HEK293T (cell line): ENCODE results near the gene AGPS.

ENCODE experiments used
- CTCF ChIA-PET: fragments of 350-600 bp; formaldehyde crosslinking; extraction: SDS; loops from one replicate; lab custom pipeline; 2021; ENCODE audit warnings: antibody characterized with exemption, inconsistent platforms; lab: Yijun Ruan, JAX
- POLR2A ChIA-PET: fragments of 350-600 bp; formaldehyde crosslinking; extraction: SDS; loops from one replicate; lab custom pipeline; 2020; ENCODE audit warnings: antibody characterized with exemption, inconsistent platforms; lab: Yijun Ruan, JAX
- DNase-seq: peaks from one replicate; pipeline ENCODE4 v3.0.0; 2012; ENCODE audit warnings: mixed read lengths; ENCODE audit errors: extremely low spot score
- ARNT ChIP-seq: fragments of 450-650 bp; IDR thresholded peaks from 2 replicates; pipeline ENCODE4 v1.6.1; 2017; ENCODE audit warnings: mild to moderate bottlenecking
- BHLHE40 ChIP-seq: fragments of 450-650 bp; IDR thresholded peaks from 2 replicates; pipeline ENCODE4 v1.6.1; 2016; ENCODE audit warnings: mild to moderate bottlenecking, moderate library complexity, borderline replicate concordance
- CTBP1 ChIP-seq: fragments of 450-650 bp; IDR thresholded peaks from 2 replicates; pipeline ENCODE4 v1.6.1; 2016; ENCODE audit warnings: borderline replicate concordance
- ELF4 ChIP-seq: fragments of 450-650 bp; IDR thresholded peaks from 2 replicates; pipeline ENCODE4 v1.6.1; 2017; ENCODE audit warnings: antibody characterized with exemption
- FOXA1 ChIP-seq: fragments of 450-650 bp; IDR thresholded peaks from 2 replicates; pipeline ENCODE4 v1.6.1; 2016; ENCODE audit warnings: mild to moderate bottlenecking
- FOXK2 ChIP-seq: fragments of 450-650 bp; IDR thresholded peaks from 2 replicates; pipeline ENCODE4 v1.6.1; 2016; ENCODE audit warnings: mild to moderate bottlenecking
- FOXM1 ChIP-seq: fragments of 450-650 bp; IDR thresholded peaks from 2 replicates; pipeline ENCODE4 v1.6.1; 2017; ENCODE audit warnings: mild to moderate bottlenecking, borderline replicate concordance
- HDGF ChIP-seq: fragments of 450-650 bp; IDR thresholded peaks from 2 replicates; pipeline ENCODE4 v1.6.1; 2017; ENCODE audit warnings: antibody characterized with exemption, borderline replicate concordance
- L3MBTL2 ChIP-seq: fragments of 450-650 bp; conservative IDR thresholded peaks from 2 replicates; pipeline ENCODE4 v1.6.1; 2016; ENCODE audit warnings: mild to moderate bottlenecking
- LEF1 ChIP-seq: fragments of 450-650 bp; IDR thresholded peaks from 2 replicates; pipeline ENCODE4 v1.6.1; 2017; ENCODE audit warnings: mild to moderate bottlenecking, borderline replicate concordance
- NFRKB ChIP-seq: fragments of 450-650 bp; IDR thresholded peaks from 2 replicates; pipeline ENCODE4 v1.6.1; 2016; ENCODE audit warnings: mild to moderate bottlenecking, moderate library complexity
- PKNOX1 ChIP-seq: fragments of 450-650 bp; IDR thresholded peaks from 2 replicates; pipeline ENCODE4 v1.6.1; 2016
- SP1 ChIP-seq: fragments of 450-650 bp; IDR thresholded peaks from 2 replicates; pipeline ENCODE4 v1.6.1; 2017
- SUZ12 ChIP-seq: fragments of 450-650 bp; IDR thresholded peaks from 2 replicates; pipeline ENCODE4 v1.6.1; 2016; ENCODE audit warnings: mild to moderate bottlenecking
- TARDBP ChIP-seq: fragments of 450-650 bp; IDR thresholded peaks from 2 replicates; pipeline ENCODE4 v1.6.1; 2016
- ZNF384 ChIP-seq: fragments of 450-650 bp; IDR thresholded peaks from 2 replicates; pipeline ENCODE4 v1.6.1; 2016

The AGPS gene

GRCh38 chr2:177466337-177467195, 74.0 kb downstream of the AGPS start:
- CTCF ChIA-PET = no interaction called here
- no peak for TF ChIP-seq PKNOX1
- no peak for TF ChIP-seq ARNT
- no peak for TF ChIP-seq LEF1
- no peak for TF ChIP-seq BHLHE40
- TF ChIP-seq FOXM1 = no peak
- no peak for TF ChIP-seq ZNF384
- TF ChIP-seq CTBP1 = no peak
- TF ChIP-seq SP1 = no peak
- no peak for TF ChIP-seq FOXA1
- no peak for TF ChIP-seq NFRKB
- no peak for TF ChIP-seq TARDBP
- no peak for TF ChIP-seq SUZ12
- POLR2A ChIA-PET = no interaction called here
- no peak for DNase-seq

GRCh38 chr2:177467646-177468045, 75.1 kb downstream of the AGPS start:
- TF ChIP-seq FOXK2 (no peak), LEF1 (no peak), L3MBTL2 (no peak), ARNT (no peak), FOXA1 (no peak), PKNOX1 (no peak), BHLHE40 (no peak), SP1 (no peak), ZNF384 (no peak), FOXM1 (no peak)
- CTCF ChIA-PET = no interaction called here
- no peak for DNase-seq
- POLR2A ChIA-PET = no interaction called here

GRCh38 chr2:177471990-177472389, 79.4 kb downstream of the AGPS start:
- ChIA-PET CTCF (no interaction called here), POLR2A (no interaction called here)
- DNase-seq = no peak
- TF ChIP-seq L3MBTL2 (no peak), FOXM1 (no peak), FOXA1 (no peak), ZNF384 (no peak), LEF1 (no peak), SP1 (no peak), NFRKB (no peak), FOXK2 (no peak), PKNOX1 (no peak), SUZ12 (no peak), HDGF (no peak), ARNT (no peak), ELF4 (no peak), CTBP1 (no peak), TARDBP (no peak), BHLHE40 (no peak)

- ChIA-PET POLR2A (no interaction called here), CTCF (no interaction called here)
- TF ChIP-seq L3MBTL2 (no peak), FOXK2 (no peak), TARDBP (no peak), CTBP1 (no peak)
- no peak for DNase-seq
Measured at GRCh38 chr2:177474301-177474700, 81.7 kb downstream of the AGPS start.

- ChIA-PET CTCF (no interaction called here), POLR2A (no interaction called here)
- no peak for DNase-seq
- TF ChIP-seq SP1 (no peak), NFRKB (no peak), FOXM1 (no peak), CTBP1 (no peak), ZNF384 (no peak), TARDBP (no peak), ELF4 (no peak), SUZ12 (no peak), BHLHE40 (no peak), LEF1 (no peak), HDGF (no peak), FOXK2 (no peak), L3MBTL2 (no peak), ARNT (no peak), PKNOX1 (no peak), FOXA1 (no peak)
Measured at GRCh38 chr2:177474998-177475397, 82.4 kb downstream of the AGPS start.
